Hepatocyte (in vitro differentiated cells): ENCODE results near the gene KRT77.

Source experiments
- EZH2phosphoT487 ChIP-seq: fragments of 200-600 bp; sonication (generic); IDR thresholded peaks from one replicate; pipeline ENCODE4 v1.6.1; 2018; ENCODE audit warnings: antibody characterized with exemption, mild to moderate bottlenecking, low read depth, moderate library complexity; ENCODE audit not compliant: unreplicated experiment, severe bottlenecking
- TF ChIP-seq, protein P1 (sequence below): fragments of 200-600 bp; sonication (generic); IDR thresholded peaks from 2 replicates; pipeline ENCODE4 v1.5.1; 2016; ENCODE audit warnings: antibody characterized with exemption, mild to moderate bottlenecking; ENCODE audit not compliant: poor library complexity

DNA sequence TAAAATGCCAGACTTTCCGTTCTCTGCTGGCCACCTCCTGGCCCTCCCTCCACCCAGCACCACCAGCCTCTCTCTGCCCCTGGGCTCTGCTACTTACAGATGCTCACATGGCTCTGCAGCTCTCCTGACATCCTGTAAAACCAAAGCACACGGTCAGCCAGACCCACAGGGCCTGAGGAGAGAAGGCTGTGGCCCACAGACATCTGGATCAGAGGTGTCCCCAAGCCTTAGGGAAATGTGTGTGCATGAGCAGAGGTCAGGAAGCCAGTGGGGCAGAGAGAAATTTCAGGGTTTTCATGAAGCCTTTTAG, 11.5 kb downstream of the KRT77 start:
- TF ChIP-seq, protein P1, sequence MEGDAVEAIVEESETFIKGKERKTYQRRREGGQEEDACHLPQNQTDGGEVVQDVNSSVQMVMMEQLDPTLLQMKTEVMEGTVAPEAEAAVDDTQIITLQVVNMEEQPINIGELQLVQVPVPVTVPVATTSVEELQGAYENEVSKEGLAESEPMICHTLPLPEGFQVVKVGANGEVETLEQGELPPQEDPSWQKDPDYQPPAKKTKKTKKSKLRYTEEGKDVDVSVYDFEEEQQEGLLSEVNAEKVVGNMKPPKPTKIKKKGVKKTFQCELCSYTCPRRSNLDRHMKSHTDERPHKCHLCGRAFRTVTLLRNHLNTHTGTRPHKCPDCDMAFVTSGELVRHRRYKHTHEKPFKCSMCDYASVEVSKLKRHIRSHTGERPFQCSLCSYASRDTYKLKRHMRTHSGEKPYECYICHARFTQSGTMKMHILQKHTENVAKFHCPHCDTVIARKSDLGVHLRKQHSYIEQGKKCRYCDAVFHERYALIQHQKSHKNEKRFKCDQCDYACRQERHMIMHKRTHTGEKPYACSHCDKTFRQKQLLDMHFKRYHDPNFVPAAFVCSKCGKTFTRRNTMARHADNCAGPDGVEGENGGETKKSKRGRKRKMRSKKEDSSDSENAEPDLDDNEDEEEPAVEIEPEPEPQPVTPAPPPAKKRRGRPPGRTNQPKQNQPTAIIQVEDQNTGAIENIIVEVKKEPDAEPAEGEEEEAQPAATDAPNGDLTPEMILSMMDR: no peak
- no peak for TF ChIP-seq EZH2phosphoT487
